Activated CD8-positive, alpha-beta T cell treated with anti-CD3 and anti-CD28 coated beads for 36 hours (primary cell): Measurements from ENCODE around the gene NT5C1B. TPM values are rescaled to one million over a fixed set of nuclear protein-coding genes. Genes with fewer than 3 reads are reported as not detected.

Experiments used
- ATAC-seq: fragments of 200-7000 bp; cut with Tn5 transposase; one replicate; pipeline ENCODE4 v1.10.0; 2021; ENCODE audit warnings: mild to moderate bottlenecking, moderate library complexity
- CTCF ChIA-PET: fragments of 350-600 bp; sonication (Branson Sonifier 250); formaldehyde crosslinking; loops from one replicate; lab custom pipeline; 2021; ENCODE audit warnings: antibody characterized with exemption; lab: Charles Lee
- POLR2A ChIA-PET: fragments of 350-600 bp; sonication (Branson Sonifier 250); formaldehyde crosslinking; loops from one replicate; lab custom pipeline; 2021; ENCODE audit warnings: antibody characterized with exemption; lab: Charles Lee
- DNase-seq: peaks from one replicate; pipeline ENCODE4 v3.0.0-alpha.2; 2020
- H3K27ac Mint-ChIP-seq: one replicate; pipeline ENCODE4 v1.8.0; 2021; ENCODE audit warnings: mild to moderate bottlenecking, mixed read lengths
- H3K27me3 Mint-ChIP-seq: one replicate; pipeline ENCODE4 v1.8.0; 2021; ENCODE audit warnings: mixed read lengths
- H3K36me3 Mint-ChIP-seq: one replicate; pipeline ENCODE4 v1.8.0; 2021; ENCODE audit warnings: low read depth, mixed read lengths
- H3K4me1 Mint-ChIP-seq: one replicate; pipeline ENCODE4 v1.8.0; 2021; ENCODE audit warnings: low read depth, mixed read lengths
- H3K4me3 Mint-ChIP-seq: one replicate; pipeline ENCODE4 v1.8.0; 2021; ENCODE audit warnings: mild to moderate bottlenecking, moderate library complexity, mixed read lengths
- H3K9me3 Mint-ChIP-seq: one replicate; pipeline ENCODE4 v1.8.0; 2021; ENCODE audit warnings: mixed read lengths
- CTCF ChIP-seq: fragments of 200-600 bp; IDR thresholded peaks from one replicate; pipeline ENCODE4 v1.8.0; 2022; ENCODE audit warnings: antibody characterized with exemption, mild to moderate bottlenecking
- intact Hi-C: fragments of 100-400 bp; cut with micrococcal nuclease; formaldehyde crosslinking; loops from one replicate; pipeline ENCODE4 v1.10.0; 2022
- total RNA-seq, 2 experiments: library from RNA; stranded (reverse); gene quantifications; one replicate each; pipeline ENCODE4 v1.2.3, GENCODE V29; 2021

The NT5C1B gene
- total RNA-seq, 2 experiments from 2014 or later, result not detected

GRCh38 chr2:18546567-18546966 lies 42.8 kb downstream of the NT5C1B start:
- intact Hi-C loops, result no loop called here
- Mint-ChIP-seq H3K27ac (peak overlapping the region; percentile 69), H3K36me3 (peaks cover 6% of the 10 kb centered on the region), H3K9me3 (no peaks in the 10 kb centered on the region), H3K4me3 (peak overlapping the region; percentile 42), H3K27me3 (no peaks in the 10 kb centered on the region), H3K4me1 (peaks cover 49% of the 10 kb centered on the region)
- TF ChIP-seq CTCF, result no peak
- ATAC-seq, result peak; percentile 17
- POLR2A ChIA-PET, result interaction anchor here (1.3 kb wide), 1 partner anchor 12 kb away, joined by 4 read pairs; no protein-coding TSS in a partner anchor
- DNase-seq, result peak; percentile 4
- CTCF ChIA-PET, result interaction anchor here (1.0 to 1.2 kb wide), 2 partner anchors 14 to 26 kb away, joined by 3 to 5 read pairs; partner anchors contain the start of gene RDH14

GRCh38 chr2:18545384-18545783 lies 44.0 kb downstream of the NT5C1B start:
- no peak for TF ChIP-seq CTCF
- DNase-seq (no peak), ATAC-seq (peak; percentile 55)
- Mint-ChIP-seq H3K4me3 (no peak overlapping the region), H3K27ac (no peak overlapping the region), H3K4me1 (peaks cover 44% of the 10 kb centered on the region), H3K27me3 (no peaks in the 10 kb centered on the region), H3K9me3 (no peaks in the 10 kb centered on the region), H3K36me3 (peaks cover 5% of the 10 kb centered on the region)
- intact Hi-C loops, result no loop called here
- POLR2A ChIA-PET, result no interaction called here
- CTCF ChIA-PET, result no interaction called here

- no peak overlapping the region for H3K27ac Mint-ChIP-seq
- no peak for ATAC-seq
- no peak overlapping the region for H3K4me3 Mint-ChIP-seq
- DNase-seq, result no peak
- no peaks in the 10 kb centered on the region for H3K9me3 Mint-ChIP-seq
- CTCF ChIA-PET, result no interaction called here
- no peaks in the 10 kb centered on the region for H3K36me3 Mint-ChIP-seq
- no peak for TF ChIP-seq CTCF
- H3K27me3 Mint-ChIP-seq, result no peaks in the 10 kb centered on the region
- H3K4me1 Mint-ChIP-seq, result peaks cover 33% of the 10 kb centered on the region
- intact Hi-C loops, result no loop called here
- POLR2A ChIA-PET, result no interaction called here
Measured at GRCh38 chr2:18544171-18544570, 45.2 kb downstream of the NT5C1B start.

GRCh38 chr2:18540872-18541271 lies 48.5 kb downstream of the NT5C1B start:
- H3K36me3 Mint-ChIP-seq, result no peaks in the 10 kb centered on the region
- H3K27ac Mint-ChIP-seq, result no peak overlapping the region
- peak; percentile 30 for ATAC-seq
- POLR2A ChIA-PET, result no interaction called here
- intact Hi-C loops, result no loop called here
- CTCF ChIA-PET, result no interaction called here
- no peak for TF ChIP-seq CTCF
- H3K4me1 Mint-ChIP-seq, result peaks cover 11% of the 10 kb centered on the region
- H3K4me3 Mint-ChIP-seq, result no peak overlapping the region
- DNase-seq, result no peak
- H3K9me3 Mint-ChIP-seq, result no peaks in the 10 kb centered on the region
- peaks cover 1% of the 10 kb centered on the region for H3K27me3 Mint-ChIP-seq

GRCh38 chr2:18536697-18537096 lies 52.7 kb downstream of the NT5C1B start:
- H3K4me3 Mint-ChIP-seq, result no peak overlapping the region
- ATAC-seq (no peak), DNase-seq (no peak)
- ChIA-PET CTCF (no interaction called here), POLR2A (no interaction called here)
- H3K4me1 Mint-ChIP-seq, result peaks cover 2% of the 10 kb centered on the region
- no peaks in the 10 kb centered on the region for H3K9me3 Mint-ChIP-seq
- no peak for TF ChIP-seq CTCF
- H3K27me3 Mint-ChIP-seq, result peaks cover 6% of the 10 kb centered on the region
- intact Hi-C loops, result no loop called here
- no peaks in the 10 kb centered on the region for H3K36me3 Mint-ChIP-seq
- no peak overlapping the region for H3K27ac Mint-ChIP-seq
